HepG2 (cell line): ENCODE results near the gene GPRC5B. TPM values are rescaled to one million over a fixed set of nuclear protein-coding genes. Genes with fewer than 3 reads are reported as not detected.

Source experiments
- ATAC-seq: fragments of 200-7000 bp; cut with Tn5 transposase; 3 replicates; pipeline ENCODE4 v1.9.1; 2020; ENCODE audit warnings: mild to moderate bottlenecking, moderate library complexity
- BruUV-seq: library from RNA; stranded (reverse); fragments of 400-500 nt; replicated peaks from 2 replicates; lab custom pipeline; 2021; lab: Mats Ljungman, UMichigan
- CTCF ChIA-PET: fragments of 300-600 bp; formaldehyde crosslinking; extraction: SDS; loops from one replicate; lab custom pipeline; 2021; ENCODE audit warnings: low total read pairs, inconsistent platforms, low intra/inter-chr PET ratio; lab: Yijun Ruan, JAX
- POLR2A ChIA-PET: fragments of 350-600 bp; sonication (Branson Sonifier 250); formaldehyde crosslinking; loops from one replicate; lab custom pipeline; 2020; ENCODE audit warnings: antibody characterized with exemption, inconsistent platforms; lab: Yijun Ruan, JAX
- DNase-seq: peaks from one replicate; pipeline ENCODE4 v3.0.0-alpha.2; 2015; ENCODE audit warnings: low spot score
- FAIRE-seq: peaks from 3 replicates; lab custom pipeline; 2011; peaks lifted over from hg19 to GRCh38; lab: Jason Lieb, UNC
- H2AFZ ChIP-seq: one replicate; pipeline ENCODE4 v1.6.1; 2011; ENCODE audit warnings: low read length, inconsistent platforms
- H3K27ac ChIP-seq: fragments of 300-600 bp; 3 replicates; pipeline ENCODE4 v1.8.0; 2011; ENCODE audit warnings: mixed run types, mild to moderate bottlenecking, mixed read lengths, low read length, inconsistent platforms; ENCODE audit not compliant: insufficient read depth; ENCODE audit errors: extremely low read length
- H3K27me3 ChIP-seq, 2 experiments: fragments of 200-600 bp in 1 of 2; 2 replicates in 1 of 2; 3 replicates in 1 of 2; pipeline versions ENCODE4 v1.6.0 to v1.8.0; 2011; ENCODE audit warnings: low read length in 2 of 2, mild to moderate bottlenecking in 2 of 2, moderate library complexity in 2 of 2, inconsistent platforms in 1 of 2; ENCODE audit not compliant: insufficient read depth in 2 of 2, control insufficient read depth in 1 of 2
- H3K36me3 ChIP-seq, 2 experiments: fragments of 200-600 bp in 1 of 2; replicated peaks in 1 of 2; 2 replicates in 1 of 2; 3 replicates in 1 of 2; pipeline versions ENCODE4 v1.5.1 to v1.8.0; 2011; ENCODE audit warnings: low read length in 2 of 2, inconsistent platforms in 1 of 2; ENCODE audit not compliant: insufficient read depth in 2 of 2, control insufficient read depth in 1 of 2
- H3K4me1 ChIP-seq: 2 replicates; pipeline ENCODE4 v1.5.1; 2012; ENCODE audit warnings: low read length, inconsistent platforms; ENCODE audit not compliant: insufficient read depth
- H3K4me2 ChIP-seq: 2 replicates; pipeline ENCODE4 v1.6.0; 2011; ENCODE audit warnings: low read depth, low read length, inconsistent platforms
- H3K4me3 ChIP-seq, 3 experiments: fragments of 200-600 bp in 1 of 3; sonication (generic), shearing (Covaris generic) in 1 of 3; replicated peaks in 1 of 3; 2 replicates each; pipeline ENCODE4 v1.5.1; 2011 to 2016; ENCODE audit warnings: low read length in 3 of 3, inconsistent platforms in 2 of 3, low read depth in 2 of 3, mild to moderate bottlenecking in 2 of 3, control low read depth in 1 of 3, mixed read lengths in 1 of 3; ENCODE audit not compliant: insufficient read depth in 1 of 3
- H3K79me2 ChIP-seq: one replicate; pipeline ENCODE4 v1.6.1; 2011; ENCODE audit warnings: low read length, inconsistent platforms; ENCODE audit not compliant: insufficient read depth
- H3K9ac ChIP-seq: 2 replicates; pipeline ENCODE4 v1.6.0; 2011; ENCODE audit warnings: mild to moderate bottlenecking, low read depth, low read length, inconsistent platforms; ENCODE audit not compliant: insufficient read depth
- H3K9me3 ChIP-seq: 2 replicates; pipeline ENCODE4 v1.5.1; 2012; ENCODE audit warnings: mild to moderate bottlenecking, low read length
- H4K20me1 ChIP-seq: 2 replicates; pipeline ENCODE4 v1.6.0; 2011; ENCODE audit warnings: inconsistent platforms, mild to moderate bottlenecking, low read length, moderate library complexity; ENCODE audit not compliant: insufficient read depth
- CCAR2 ChIP-seq: fragments of 200-400 bp; formaldehyde crosslinking; optimal IDR thresholded peaks from 2 replicates; pipeline ENCODE3; 2018; ENCODE audit warnings: low read depth, mild to moderate bottlenecking, low read length, moderate library complexity
- ETV5 ChIP-seq: IDR thresholded peaks from 2 replicates; pipeline ENCODE4 v1.6.1; 2018; ENCODE audit warnings: missing biosample characterization, missing genetic modification reagents, inconsistent platforms, borderline replicate concordance
- KLF12 ChIP-seq: sonication (generic); formaldehyde crosslinking; IDR thresholded peaks from 2 replicates; pipeline ENCODE4 v1.4.0; 2020; ENCODE audit warnings: missing genetic modification reagents, borderline replicate concordance
- NFYC ChIP-seq: IDR thresholded peaks from 2 replicates; pipeline ENCODE4 v1.6.1; 2016; ENCODE audit warnings: missing genetic modification reagents, missing compliant biosample characterization
- POGZ ChIP-seq: sonication (generic); formaldehyde crosslinking; IDR thresholded peaks from 2 replicates; pipeline ENCODE4 v1.4.0; 2020; ENCODE audit warnings: mild to moderate bottlenecking, missing genetic modification reagents
- POLR2A ChIP-seq, 2 experiments: IDR thresholded peaks; 2 replicates each; pipeline ENCODE4 v1.6.1; 2011; ENCODE audit warnings: low read depth in 2 of 2, low read length in 2 of 2, mild to moderate bottlenecking in 1 of 2, moderate library complexity in 1 of 2; ENCODE audit not compliant: insufficient read depth in 1 of 2
- SNAPC2 ChIP-seq: sonication (generic); formaldehyde crosslinking; IDR thresholded peaks from 2 replicates; pipeline ENCODE4 v1.8.1; 2022; ENCODE audit warnings: mild to moderate bottlenecking, missing genetic modification reagents
- SRSF1 ChIP-seq: fragments of 200-400 bp; formaldehyde crosslinking; optimal IDR thresholded peaks from 2 replicates; pipeline ENCODE3; 2017; ENCODE audit warnings: mild to moderate bottlenecking, low read depth, low read length, moderate library complexity
- ZFP36L1 ChIP-seq: sonication (generic); formaldehyde crosslinking; IDR thresholded peaks from 2 replicates; pipeline ENCODE4 v1.8.0; 2022; ENCODE audit warnings: mild to moderate bottlenecking, missing genetic modification reagents, moderate library complexity
- ZMAT3 ChIP-seq: sonication (generic); formaldehyde crosslinking; conservative IDR thresholded peaks from 2 replicates; pipeline ENCODE4 v1.7.0; 2021; ENCODE audit warnings: missing genetic modification reagents
- ZNF160 ChIP-seq: sonication (generic); formaldehyde crosslinking; IDR thresholded peaks from 2 replicates; pipeline ENCODE4 v1.8.0; 2022; ENCODE audit warnings: mild to moderate bottlenecking, inconsistent platforms, missing genetic modification reagents
- ZNF614 ChIP-seq: IDR thresholded peaks from 2 replicates; pipeline ENCODE4 v1.6.1; 2018; ENCODE audit warnings: missing biosample characterization, missing genetic modification reagents, inconsistent platforms, borderline replicate concordance
- WGBS: methylation state at CpG from one replicate; pipeline ENCODE4 v1.1.6; 2017; ENCODE audit warnings: low lambda C conversion rate; 5-methylcytosine and 5-hydroxymethylcytosine counted together
- in situ Hi-C: cut with HindIII; loops from 2 replicates; pipeline ENCODE4 v1.10.0; 2017; ENCODE audit warnings: low pct_unique_long_range_greater_than_20kb; ENCODE audit not compliant: extremely low pct_ligation_motif_present
- intact Hi-C: fragments of 100-400 bp; cut with micrococcal nuclease; formaldehyde crosslinking; loops from one replicate; pipeline ENCODE4 v1.10.0; 2022; ENCODE audit not compliant: unreplicated experiment
- polyA plus RNA-seq, 8 experiments: library from polyadenylated mRNA; depleted of rRNA in 3 of 8; stranded (reverse) in 7 of 8; unstranded in 1 of 8; fragments of >200 nt; fragmentation: Illumina TruSeq in 4 of 8; extraction: Trizol in 4 of 8; gene quantifications; 2 replicates each; pipeline versions ENCODE4 v1.2.1 to v1.2.3, GENCODE V29; 2011 to 2016; ENCODE audit warnings: low read depth in 4 of 8, missing spikeins in 1 of 8, mixed read lengths in 1 of 8; ENCODE audit not compliant: insufficient read depth in 1 of 8
- total RNA-seq, 5 experiments: library from RNA; depleted of rRNA; stranded (reverse); fragments of >200 nt; fragmentation: Illumina TruSeq; extraction: Trizol; gene quantifications; 2 replicates each; pipeline ENCODE4 v1.2.3, GENCODE V29; 2016; ENCODE audit warnings: low read depth in 1 of 5
- TF ChIP-seq, protein P1 (sequence below): sonication (generic); formaldehyde crosslinking; conservative IDR thresholded peaks from 2 replicates; pipeline ENCODE4 v1.5.0; 2020; ENCODE audit warnings: missing genetic modification reagents
- TF ChIP-seq, protein P2 (sequence below): sonication (generic); formaldehyde crosslinking; IDR thresholded peaks from 2 replicates; pipeline ENCODE4 v1.5.0; 2020; ENCODE audit warnings: mild to moderate bottlenecking, missing genetic modification reagents

Gene GPRC5B
- total and polyA plus RNA-seq, 2 of the 13 experiments (the other 11 are each of a cell fraction or from before 2014, with no cell fraction given), result 0.46 to 0.53 TPM

DNA sequence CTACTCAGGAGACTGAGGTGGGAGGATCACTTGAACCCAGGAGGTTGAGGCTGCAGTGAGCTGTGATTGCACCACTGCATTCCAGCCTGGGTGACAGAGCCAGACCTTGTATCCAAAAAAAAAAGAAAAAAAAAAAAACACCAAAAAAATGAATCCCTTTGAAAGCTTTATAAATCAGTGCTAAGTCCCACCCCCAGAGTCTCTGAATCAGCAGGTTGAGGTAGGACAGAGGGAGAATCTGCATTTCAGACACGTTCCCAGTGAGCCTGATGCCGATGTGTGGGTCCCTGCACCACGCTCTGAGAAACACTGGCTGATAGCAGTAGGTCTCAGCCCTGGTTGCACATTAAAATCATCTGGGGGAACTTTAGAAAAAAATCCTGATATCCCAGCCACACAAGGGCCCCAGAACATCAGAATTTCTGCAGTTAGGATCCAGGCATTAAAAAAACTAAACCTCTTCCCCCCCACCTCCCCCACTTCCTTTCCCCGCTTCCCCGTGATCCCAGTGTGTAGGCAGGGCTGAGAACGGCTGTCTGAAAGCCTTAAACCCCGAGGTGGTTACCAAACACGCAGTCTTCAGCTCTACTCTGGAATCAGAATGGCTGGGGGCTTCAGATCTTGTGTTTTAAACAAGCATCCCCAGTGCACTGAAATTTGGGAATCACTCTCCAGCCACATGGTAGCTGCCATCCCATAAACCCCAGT is 27.3 kb upstream of the GPRC5B start:
- H3K9me3 ChIP-seq, result no peaks in the 10 kb centered on the region
- in situ Hi-C loops (no loop called here), intact Hi-C loops (no loop called here)
- peak; percentile 66; the same call in 1 of the 2 replicates for TF ChIP-seq ZNF160 (CRISPR knock-in tag)
- no peak for TF ChIP-seq SNAPC2 (CRISPR knock-in tag)
- no peak overlapping the region for H3K4me2 ChIP-seq
- no peaks in the 10 kb centered on the region for H3K79me2 ChIP-seq
- ChIA-PET CTCF (no interaction called here), POLR2A (no interaction called here)
- peaks cover 0 to 4% of the 10 kb centered on the region in 2 experiments; a peak in 1 of 5 replicates for H3K27me3 ChIP-seq
- no peak overlapping the region for H3K4me3 ChIP-seq
- WGBS, result 47% methylated on average over 8 of the region's 8 CpGs
- ATAC-seq (no peak), FAIRE-seq (no peak), DNase-seq (no peak)
- H3K4me1 ChIP-seq, result peaks cover 2% of the 10 kb centered on the region
- no peaks in the 10 kb centered on the region for H3K36me3 ChIP-seq
- H2AFZ ChIP-seq, result no peak overlapping the region
- no peak overlapping the region for H3K9ac ChIP-seq
- no TSS peak for BruUV-seq
- H4K20me1 ChIP-seq, result no peaks in the 10 kb centered on the region
- no peak overlapping the region for H3K27ac ChIP-seq

DNA sequence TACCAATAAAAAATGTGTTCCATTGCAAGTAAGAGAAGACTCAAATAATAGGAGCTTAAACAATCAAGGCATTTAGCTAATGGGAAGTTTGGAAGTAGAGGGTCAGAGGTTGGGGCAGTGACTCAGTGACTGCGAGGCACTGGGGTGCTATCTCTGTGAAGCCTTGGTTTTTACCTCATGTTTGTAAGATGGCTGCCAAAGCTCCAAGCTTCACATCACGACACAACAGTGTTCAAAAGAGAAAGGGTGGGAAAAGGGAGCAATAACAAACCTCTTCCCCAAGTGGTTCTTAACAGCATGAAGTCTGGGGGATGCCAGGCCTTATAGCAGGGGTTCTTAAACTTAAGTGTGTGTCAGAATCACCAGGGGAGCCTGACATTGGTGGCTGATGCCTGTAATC is 26.6 kb upstream of the GPRC5B start:
- no peak for DNase-seq
- TF ChIP-seq, protein P1, sequence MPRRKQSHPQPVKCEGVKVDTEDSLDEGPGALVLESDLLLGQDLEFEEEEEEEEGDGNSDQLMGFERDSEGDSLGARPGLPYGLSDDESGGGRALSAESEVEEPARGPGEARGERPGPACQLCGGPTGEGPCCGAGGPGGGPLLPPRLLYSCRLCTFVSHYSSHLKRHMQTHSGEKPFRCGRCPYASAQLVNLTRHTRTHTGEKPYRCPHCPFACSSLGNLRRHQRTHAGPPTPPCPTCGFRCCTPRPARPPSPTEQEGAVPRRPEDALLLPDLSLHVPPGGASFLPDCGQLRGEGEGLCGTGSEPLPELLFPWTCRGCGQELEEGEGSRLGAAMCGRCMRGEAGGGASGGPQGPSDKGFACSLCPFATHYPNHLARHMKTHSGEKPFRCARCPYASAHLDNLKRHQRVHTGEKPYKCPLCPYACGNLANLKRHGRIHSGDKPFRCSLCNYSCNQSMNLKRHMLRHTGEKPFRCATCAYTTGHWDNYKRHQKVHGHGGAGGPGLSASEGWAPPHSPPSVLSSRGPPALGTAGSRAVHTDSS, result no peak
- TF ChIP-seq, protein P2, sequence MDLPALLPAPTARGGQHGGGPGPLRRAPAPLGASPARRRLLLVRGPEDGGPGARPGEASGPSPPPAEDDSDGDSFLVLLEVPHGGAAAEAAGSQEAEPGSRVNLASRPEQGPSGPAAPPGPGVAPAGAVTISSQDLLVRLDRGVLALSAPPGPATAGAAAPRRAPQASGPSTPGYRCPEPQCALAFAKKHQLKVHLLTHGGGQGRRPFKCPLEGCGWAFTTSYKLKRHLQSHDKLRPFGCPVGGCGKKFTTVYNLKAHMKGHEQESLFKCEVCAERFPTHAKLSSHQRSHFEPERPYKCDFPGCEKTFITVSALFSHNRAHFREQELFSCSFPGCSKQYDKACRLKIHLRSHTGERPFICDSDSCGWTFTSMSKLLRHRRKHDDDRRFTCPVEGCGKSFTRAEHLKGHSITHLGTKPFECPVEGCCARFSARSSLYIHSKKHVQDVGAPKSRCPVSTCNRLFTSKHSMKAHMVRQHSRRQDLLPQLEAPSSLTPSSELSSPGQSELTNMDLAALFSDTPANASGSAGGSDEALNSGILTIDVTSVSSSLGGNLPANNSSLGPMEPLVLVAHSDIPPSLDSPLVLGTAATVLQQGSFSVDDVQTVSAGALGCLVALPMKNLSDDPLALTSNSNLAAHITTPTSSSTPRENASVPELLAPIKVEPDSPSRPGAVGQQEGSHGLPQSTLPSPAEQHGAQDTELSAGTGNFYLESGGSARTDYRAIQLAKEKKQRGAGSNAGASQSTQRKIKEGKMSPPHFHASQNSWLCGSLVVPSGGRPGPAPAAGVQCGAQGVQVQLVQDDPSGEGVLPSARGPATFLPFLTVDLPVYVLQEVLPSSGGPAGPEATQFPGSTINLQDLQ (CRISPR knock-in tag), result no peak
- TF ChIP-seq ETV5 (CRISPR knock-in tag) (no peak), CCAR2 (no peak), ZNF614 (CRISPR knock-in tag) (no peak), KLF12 (CRISPR knock-in tag) (no peak), ZFP36L1 (CRISPR knock-in tag) (no peak), POLR2A (IDR thresholded peaks at IDR 0.05; ENCODE audit: insufficient read depth in 1 of 2, low read depth in 2 of 2, low read length in 2 of 2) (no peak), SRSF1 (no peak), NFYC (CRISPR knock-in tag) (no peak), ZMAT3 (CRISPR knock-in tag) (no peak), POGZ (CRISPR knock-in tag) (no peak)
- Histone ChIP-seq H3K36me3 (no peaks in the 10 kb centered on the region), H3K79me2 (no peaks in the 10 kb centered on the region), H3K27me3 (peaks cover 0 to 10% of the 10 kb centered on the region in 2 experiments; a peak in 1 of 5 replicates), H2AFZ (no peak overlapping the region), H3K4me1 (no peaks in the 10 kb centered on the region; the same call in 1 of the 2 replicates), H3K9me3 (no peaks in the 10 kb centered on the region), H3K27ac (no peak overlapping the region), H3K4me3 (no peak overlapping the region), H3K9ac (no peak overlapping the region), H3K4me2 (no peak overlapping the region), H4K20me1 (no peaks in the 10 kb centered on the region)
- ChIA-PET CTCF (interaction anchor here (1.6 kb wide), 1 partner anchor 389 kb away, joined by 7 read pairs; no protein-coding TSS in a partner anchor), POLR2A (no interaction called here)
- intact Hi-C loops, result no loop called here
- no peak for ATAC-seq
- WGBS, result 0% methylated on average over 2 of the region's 2 CpGs
- FAIRE-seq, result no peak
- in situ Hi-C loops, result no loop called here
- BruUV-seq, result no TSS peak
